ENCODE measurements around the gene TXNRD2. TPM values are rescaled to one million over a fixed set of nuclear protein-coding genes. Genes with fewer than 3 reads are reported as not detected.

TXNRD2 gene
- total RNA-seq, 1 experiment from 2014 or later = 33.7 TPM

- H3K27ac Mint-ChIP-seq (ENCODE audit: unreplicated experiment) = no peak overlapping the region
- intact Hi-C loops (cut with micrococcal nuclease; ENCODE audit: unreplicated experiment) = no loop called here
- no peaks in the 10 kb centered on the region for H3K9me3 Mint-ChIP-seq (ENCODE audit: low read depth, unreplicated experiment)
- H3K36me3 Mint-ChIP-seq (ENCODE audit: insufficient read depth, unreplicated experiment) = peaks cover 13% of the 10 kb centered on the region
- no peak for DNase-seq
- no peaks in the 10 kb centered on the region for H3K27me3 Mint-ChIP-seq (ENCODE audit: unreplicated experiment)
- peaks cover 30% of the 10 kb centered on the region for H3K4me1 Mint-ChIP-seq (ENCODE audit: low read depth, unreplicated experiment)
- CTCF ChIA-PET = no interaction called here
- no peak overlapping the region for H3K4me3 Mint-ChIP-seq (ENCODE audit: low read depth, unreplicated experiment)
- BruUV-seq (replicated peaks) = no TSS peak
- TF ChIP-seq CTCF (IDR thresholded peaks at IDR 0.05; ENCODE audit: unreplicated experiment) = no peak
Observed at GRCh38 chr22:19841641-19842392, 99.8 kb downstream of the TXNRD2 start.

GRCh38 chr22:19840955-19841640 is 100.5 kb downstream of the TXNRD2 start:
- H3K4me3 Mint-ChIP-seq (ENCODE audit: low read depth, unreplicated experiment) = no peak overlapping the region
- intact Hi-C loops (cut with micrococcal nuclease; ENCODE audit: unreplicated experiment) = no loop called here
- no peaks in the 10 kb centered on the region for H3K27me3 Mint-ChIP-seq (ENCODE audit: unreplicated experiment)
- no peak for TF ChIP-seq CTCF (IDR thresholded peaks at IDR 0.05; ENCODE audit: unreplicated experiment)
- no peak for DNase-seq
- H3K36me3 Mint-ChIP-seq (ENCODE audit: insufficient read depth, unreplicated experiment) = peaks cover 13% of the 10 kb centered on the region
- no peak overlapping the region for H3K27ac Mint-ChIP-seq (ENCODE audit: unreplicated experiment)
- H3K4me1 Mint-ChIP-seq (ENCODE audit: low read depth, unreplicated experiment) = peaks cover 30% of the 10 kb centered on the region
- CTCF ChIA-PET = no interaction called here
- H3K9me3 Mint-ChIP-seq (ENCODE audit: low read depth, unreplicated experiment) = no peaks in the 10 kb centered on the region
- BruUV-seq (replicated peaks) = no TSS peak

- DNase-seq = no peak
- intact Hi-C loops (cut with micrococcal nuclease; ENCODE audit: unreplicated experiment) = no loop called here
- no peak overlapping the region for H3K4me3 Mint-ChIP-seq (ENCODE audit: low read depth, unreplicated experiment)
- no peaks in the 10 kb centered on the region for H3K27me3 Mint-ChIP-seq (ENCODE audit: unreplicated experiment)
- no peak overlapping the region for H3K27ac Mint-ChIP-seq (ENCODE audit: unreplicated experiment)
- BruUV-seq (replicated peaks) = no TSS peak
- no peaks in the 10 kb centered on the region for H3K9me3 Mint-ChIP-seq (ENCODE audit: low read depth, unreplicated experiment)
- no peak for TF ChIP-seq CTCF (IDR thresholded peaks at IDR 0.05; ENCODE audit: unreplicated experiment)
- CTCF ChIA-PET = no interaction called here
- peaks cover 10% of the 10 kb centered on the region for H3K36me3 Mint-ChIP-seq (ENCODE audit: insufficient read depth, unreplicated experiment)
- peaks cover 30% of the 10 kb centered on the region for H3K4me1 Mint-ChIP-seq (ENCODE audit: low read depth, unreplicated experiment)
Observed at GRCh38 chr22:19840059-19840458, 101.6 kb downstream of the TXNRD2 start.

DNA sequence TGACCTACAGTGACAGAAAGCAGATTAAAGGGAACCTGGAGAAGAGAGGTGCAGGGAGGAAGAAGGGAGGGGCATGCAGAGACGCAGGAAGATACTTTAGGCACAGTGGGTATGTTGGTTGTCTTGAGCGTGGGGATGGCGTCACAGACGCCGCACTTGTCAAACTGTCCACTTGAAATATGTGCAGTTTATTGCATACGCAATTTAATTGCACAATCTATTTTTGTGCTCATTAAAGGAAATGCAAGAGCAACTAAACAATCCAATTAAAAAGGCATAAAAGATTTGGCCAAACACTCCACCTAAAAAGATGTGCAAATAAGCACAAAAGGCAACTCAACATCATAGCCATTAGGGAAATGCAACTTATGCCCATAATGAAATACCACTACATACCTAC is 103.7 kb downstream of the TXNRD2 start:
- no TSS peak for BruUV-seq (replicated peaks)

More for the DNA sequence above, 103.7 kb downstream of the TXNRD2 start:
- no peak overlapping the region for H3K27ac Mint-ChIP-seq (ENCODE audit: unreplicated experiment)
- peaks cover 17% of the 10 kb centered on the region for H3K4me1 Mint-ChIP-seq (ENCODE audit: low read depth, unreplicated experiment)
- H3K27me3 Mint-ChIP-seq (ENCODE audit: unreplicated experiment) = no peaks in the 10 kb centered on the region
- TF ChIP-seq CTCF (IDR thresholded peaks at IDR 0.05; ENCODE audit: unreplicated experiment) = no peak
- no peak for DNase-seq
- intact Hi-C loops (cut with micrococcal nuclease; ENCODE audit: unreplicated experiment) = no loop called here
- no peaks in the 10 kb centered on the region for H3K9me3 Mint-ChIP-seq (ENCODE audit: low read depth, unreplicated experiment)
- H3K4me3 Mint-ChIP-seq (ENCODE audit: low read depth, unreplicated experiment) = no peak overlapping the region
- H3K36me3 Mint-ChIP-seq (ENCODE audit: insufficient read depth, unreplicated experiment) = no peaks in the 10 kb centered on the region
- CTCF ChIA-PET = no interaction called here
